SK-N-MC (cell line): Measurements from ENCODE around the gene CS.

Experiments used
- EZH2 ChIP-seq: fragments of 200-600 bp; sonication (generic); IDR thresholded peaks from one replicate; pipeline ENCODE4 v1.6.1; 2017; ENCODE audit warnings: antibody characterized with exemption
- POLR2AphosphoS5 ChIP-seq: IDR thresholded peaks from 2 replicates; pipeline ENCODE4 v1.6.1; 2012; ENCODE audit warnings: mild to moderate bottlenecking, low read depth, low read length, borderline replicate concordance

- no peak for TF ChIP-seq EZH2
- TF ChIP-seq POLR2AphosphoS5: no peak
Observed at GRCh38 chr12:56332512-56333196, 32.5 kb upstream of the CS start.
